ENCODE results near the gene UBL7. TPM values are rescaled to one million over a fixed set of nuclear protein-coding genes. Genes with fewer than 3 reads are reported as not detected.

Gene UBL7
- total and polyA plus RNA-seq, 10 of the 15 experiments (the other 5 are each of a cell fraction or from before 2014, with no cell fraction given) = 25.9 to 145 (median 90.1) TPM

- TF ChIP-seq, protein P1, sequence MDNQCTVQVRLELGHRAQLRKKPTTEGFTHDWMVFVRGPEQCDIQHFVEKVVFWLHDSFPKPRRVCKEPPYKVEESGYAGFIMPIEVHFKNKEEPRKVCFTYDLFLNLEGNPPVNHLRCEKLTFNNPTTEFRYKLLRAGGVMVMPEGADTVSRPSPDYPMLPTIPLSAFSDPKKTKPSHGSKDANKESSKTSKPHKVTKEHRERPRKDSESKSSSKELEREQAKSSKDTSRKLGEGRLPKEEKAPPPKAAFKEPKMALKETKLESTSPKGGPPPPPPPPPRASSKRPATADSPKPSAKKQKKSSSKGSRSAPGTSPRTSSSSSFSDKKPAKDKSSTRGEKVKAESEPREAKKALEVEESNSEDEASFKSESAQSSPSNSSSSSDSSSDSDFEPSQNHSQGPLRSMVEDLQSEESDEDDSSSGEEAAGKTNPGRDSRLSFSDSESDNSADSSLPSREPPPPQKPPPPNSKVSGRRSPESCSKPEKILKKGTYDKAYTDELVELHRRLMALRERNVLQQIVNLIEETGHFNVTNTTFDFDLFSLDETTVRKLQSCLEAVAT (IDR thresholded peaks at IDR 0.05) = no peak
- TF ChIP-seq ZNF622 (IDR thresholded peaks at IDR 0.05) = no peak
- no peak for TF ChIP-seq CBFB (IDR thresholded peaks at IDR 0.05; ENCODE audit: low read depth)
- TF ChIP-seq POLR2AphosphoS5 (IDR thresholded peaks at IDR 0.05; ENCODE audit: low read length) = no peak
- TF ChIP-seq JUND (IDR thresholded peaks at IDR 0.05; ENCODE audit: low read depth, low read length) = no peak
- TF ChIP-seq ZZZ3 (IDR thresholded peaks at IDR 0.05; ENCODE audit: control insufficient read depth, insufficient read length, low read depth) = no peak
Observed at GRCh38 chr15:74444106-74445062, 16.6 kb downstream of the UBL7 start (continued).

DNA sequence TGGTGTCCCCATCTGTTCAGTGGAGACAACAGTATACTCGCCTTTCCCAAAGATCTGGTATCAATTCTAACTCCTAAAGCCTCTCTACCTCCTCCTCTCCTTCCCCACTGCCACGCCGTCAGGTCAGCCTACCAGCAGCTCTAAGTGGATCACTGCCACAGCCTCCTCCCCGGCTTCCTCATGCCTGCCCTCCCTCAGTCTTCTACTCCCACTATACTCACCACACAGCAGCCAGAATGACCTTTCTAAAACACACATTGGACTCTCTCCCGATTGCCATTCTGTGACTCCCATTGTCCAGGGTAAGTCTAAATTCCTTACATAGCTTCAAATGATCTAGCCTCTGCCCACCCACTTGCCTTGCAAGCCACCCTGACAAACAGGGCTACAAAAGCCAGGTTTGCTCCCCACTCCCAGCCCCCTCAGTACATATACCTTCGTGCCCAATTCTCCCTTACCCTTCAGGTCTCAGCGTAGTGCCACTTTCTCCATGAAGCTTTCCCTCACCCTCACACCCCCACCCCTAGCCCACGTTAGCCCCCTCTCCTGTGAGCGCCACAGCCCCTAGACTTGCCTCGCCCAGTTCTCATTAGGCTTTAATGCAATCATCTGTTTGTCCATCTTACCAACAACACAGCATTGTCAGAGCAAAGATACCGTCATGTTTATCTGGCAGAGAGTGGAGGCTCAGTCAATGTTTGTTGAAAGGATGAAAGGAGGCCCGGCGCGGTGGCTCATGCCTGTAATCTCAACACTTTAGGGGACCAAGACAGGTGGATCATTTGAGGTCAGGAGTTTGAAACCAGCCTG lies 17.7 kb downstream of the UBL7 start:
- intact Hi-C loops (cut with micrococcal nuclease; ENCODE audit: unreplicated experiment) (no loop called here), in situ Hi-C loops (cut with MboI) (no loop called here)
- Histone ChIP-seq H3K27me3 (replicated peaks in 1 of 2; ENCODE audit: control insufficient read depth in 2 of 2, insufficient read depth in 2 of 2, low read length in 1 of 2) (no peaks in the 10 kb centered on the region), H3K79me2 (ENCODE audit: control insufficient read depth, insufficient read depth, low read length) (no peaks in the 10 kb centered on the region), H3K9ac (ENCODE audit: control insufficient read depth, insufficient read depth, low read length) (no peak overlapping the region), H3K4me2 (ENCODE audit: control insufficient read depth, insufficient read depth) (no peak overlapping the region), H3K4me1 (ENCODE audit: control insufficient read depth, insufficient read depth, low read length) (peaks cover 3% of the 10 kb centered on the region), H3K4me3 (no peak overlapping the region), H3K27ac (ENCODE audit: control insufficient read depth, insufficient read depth) (no peak overlapping the region), H3K36me3 (ENCODE audit: control insufficient read depth in 2 of 2, insufficient read depth in 2 of 2, low read length in 1 of 2) (peaks cover 12 to 15% of the 10 kb centered on the region in 2 experiments), H4K20me1 (ENCODE audit: control insufficient read depth, insufficient read depth) (no peaks in the 10 kb centered on the region), H2AFZ (ENCODE audit: control insufficient read depth, low read depth, low read length) (no peak overlapping the region), H3K9me3 (replicated peaks; ENCODE audit: control insufficient read depth, insufficient read depth, low read length) (no peaks in the 10 kb centered on the region)
- no TSS peak for BruUV-seq (replicated peaks)
- SMC1A ChIA-PET (ENCODE audit: uncharacterized antibody, unreplicated experiment) = interaction anchor here (0.6 to 25.4 kb wide), 7 partner anchors 9 to 62 kb away, joined by 3 to 544 read pairs (median 3); partner anchors contain the start of gene SEMA7A
- no peak for FAIRE-seq
- no peak for ATAC-seq
- RAD21 ChIA-PET (ENCODE audit: unreplicated experiment) = interaction anchor here (1.1 to 2.3 kb wide), 2 partner anchors 64 to 68 kb away, joined by 4 to 18 read pairs; no protein-coding TSS in a partner anchor
- WGBS (ENCODE audit: insufficient coverage, insufficient replicate concordance, low lambda C conversion rate, missing lambda C conversion rate) = 84% methylated on average over 14 of the region's 14 CpGs
- CTCF ChIA-PET = interaction anchor here (1.5 to 22.3 kb wide), 3 partner anchors 10 to 66 kb away, joined by 6 to 655 read pairs (median 9); partner anchors contain the start of gene CYP11A1
- no peak for DNase-seq (ENCODE audit: low read depth, low spot score)
- POLR2A ChIA-PET = interaction anchor here (0.9 kb wide), 1 partner anchor 67 kb away, joined by 4 read pairs; no protein-coding TSS in a partner anchor
- TF ChIP-seq ZSCAN29 (IDR thresholded peaks at IDR 0.05) (no peak), CEBPZ (IDR thresholded peaks at IDR 0.05; ENCODE audit: low read depth, low read length) (no peak), RBBP5 (conservative IDR thresholded peaks at IDR 0.05) (no peak), RELA (IDR thresholded peaks at IDR 0.05; ENCODE audit: borderline replicate concordance, partially characterized antibody) (no peak), PML (IDR thresholded peaks at IDR 0.05; ENCODE audit: low read length) (no peak)
- TF ChIP-seq, protein P2, sequence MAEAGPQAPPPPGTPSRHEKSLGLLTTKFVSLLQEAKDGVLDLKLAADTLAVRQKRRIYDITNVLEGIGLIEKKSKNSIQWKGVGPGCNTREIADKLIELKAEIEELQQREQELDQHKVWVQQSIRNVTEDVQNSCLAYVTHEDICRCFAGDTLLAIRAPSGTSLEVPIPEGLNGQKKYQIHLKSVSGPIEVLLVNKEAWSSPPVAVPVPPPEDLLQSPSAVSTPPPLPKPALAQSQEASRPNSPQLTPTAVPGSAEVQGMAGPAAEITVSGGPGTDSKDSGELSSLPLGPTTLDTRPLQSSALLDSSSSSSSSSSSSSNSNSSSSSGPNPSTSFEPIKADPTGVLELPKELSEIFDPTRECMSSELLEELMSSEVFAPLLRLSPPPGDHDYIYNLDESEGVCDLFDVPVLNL (IDR thresholded peaks at IDR 0.05; ENCODE audit: low read depth, low read length) = no peak
- TF ChIP-seq, protein P3, sequence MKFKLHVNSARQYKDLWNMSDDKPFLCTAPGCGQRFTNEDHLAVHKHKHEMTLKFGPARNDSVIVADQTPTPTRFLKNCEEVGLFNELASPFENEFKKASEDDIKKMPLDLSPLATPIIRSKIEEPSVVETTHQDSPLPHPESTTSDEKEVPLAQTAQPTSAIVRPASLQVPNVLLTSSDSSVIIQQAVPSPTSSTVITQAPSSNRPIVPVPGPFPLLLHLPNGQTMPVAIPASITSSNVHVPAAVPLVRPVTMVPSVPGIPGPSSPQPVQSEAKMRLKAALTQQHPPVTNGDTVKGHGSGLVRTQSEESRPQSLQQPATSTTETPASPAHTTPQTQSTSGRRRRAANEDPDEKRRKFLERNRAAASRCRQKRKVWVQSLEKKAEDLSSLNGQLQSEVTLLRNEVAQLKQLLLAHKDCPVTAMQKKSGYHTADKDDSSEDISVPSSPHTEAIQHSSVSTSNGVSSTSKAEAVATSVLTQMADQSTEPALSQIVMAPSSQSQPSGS (IDR thresholded peaks at IDR 0.05; ENCODE audit: low read length) = no peak

Measured in GM12878 (cell line).